B cell (primary cell): Measurements from ENCODE around the gene PIPOX. TPM values are rescaled to one million over a fixed set of nuclear protein-coding genes. Genes with fewer than 3 reads are reported as not detected.

Experiments used
- ATAC-seq: fragments of 200-7000 bp; cut with Tn5 transposase; one replicate; pipeline ENCODE4 v1.10.0; 2021; ENCODE audit warnings: low read depth, mild to moderate bottlenecking, moderate number of reproducible peaks, moderate library complexity
- CTCF ChIA-PET: fragments of 350-600 bp; sonication (Branson Sonifier 250); formaldehyde crosslinking; loops from one replicate; lab custom pipeline; 2021; ENCODE audit warnings: antibody characterized with exemption, inconsistent platforms; lab: Charles Lee
- POLR2A ChIA-PET: fragments of 350-600 bp; sonication (Branson Sonifier 250); formaldehyde crosslinking; loops from one replicate; lab custom pipeline; 2021; ENCODE audit warnings: antibody characterized with exemption; lab: Charles Lee
- DNase-seq: peaks from one replicate; pipeline ENCODE4 v3.0.0; 2013
- H2AFZ ChIP-seq: 2 replicates; pipeline ENCODE4 v1.6.1; 2012; ENCODE audit warnings: mild to moderate bottlenecking, low read depth, low read length; ENCODE audit not compliant: insufficient read depth, poor library complexity, severe bottlenecking
- H3K27ac ChIP-seq, 2 donors: 1 replicate in 1 of 2; 2 replicates in 1 of 2; pipeline ENCODE4 v1.5.1; 2012 to 2013; ENCODE audit warnings: low read length in 2 of 2, mild to moderate bottlenecking in 2 of 2, moderate library complexity in 1 of 2
- H3K27me3 ChIP-seq, 4 experiments: fragments of 200-600 bp in 1 of 4; sonication (generic) in 1 of 4; replicated peaks in 1 of 4; 1 replicate in 2 of 4; 2 replicates in 2 of 4; pipeline versions ENCODE4 v1.6.1 to v1.7.0; 2013 to 2016; ENCODE audit warnings: low read length in 3 of 4, mild to moderate bottlenecking in 2 of 4, mixed read lengths in 1 of 4, moderate library complexity in 1 of 4; ENCODE audit not compliant: insufficient read depth in 4 of 4, control insufficient read depth in 3 of 4; ENCODE audit errors: control extremely low read depth in 1 of 4
- H3K36me3 ChIP-seq, 2 experiments: replicated peaks in 1 of 2; 1 replicate in 1 of 2; 2 replicates in 1 of 2; pipeline versions ENCODE4 v1.6.1 to v1.7.1; 2013; ENCODE audit warnings: low read length in 1 of 2; ENCODE audit not compliant: insufficient read depth in 2 of 2, control insufficient read depth in 1 of 2; ENCODE audit errors: control extremely low read depth in 1 of 2, extremely low read depth in 1 of 2
- H3K4me1 ChIP-seq, 2 donors: fragments of 200-600 bp in 1 of 2; sonication (generic) in 1 of 2; 1 replicate in 1 of 2; 2 replicates in 1 of 2; pipeline versions ENCODE4 v1.5.1 to v1.6.1; 2013 to 2017; ENCODE audit warnings: low read length in 2 of 2; ENCODE audit not compliant: control insufficient read depth in 2 of 2, insufficient read depth in 2 of 2
- H3K4me2 ChIP-seq: replicated peaks from 2 replicates; pipeline ENCODE3; 2012; ENCODE audit warnings: mild to moderate bottlenecking, low read depth, low read length; ENCODE audit not compliant: poor library complexity, severe bottlenecking
- H3K4me3 ChIP-seq, 5 experiments: fragments of 200-600 bp in 1 of 5; sonication (generic) in 1 of 5; 1 replicate in 3 of 5; 2 replicates in 2 of 5; pipeline versions ENCODE4 v1.5.1 to v1.7.0; 2011 to 2016; ENCODE audit warnings: low read length in 4 of 5, mild to moderate bottlenecking in 4 of 5, low read depth in 2 of 5, control low read depth in 1 of 5, moderate library complexity in 1 of 5; ENCODE audit not compliant: insufficient read depth in 1 of 5; ENCODE audit errors: control extremely low read depth in 1 of 5, extremely low read depth in 1 of 5
- H3K79me2 ChIP-seq: fragments of 200-600 bp; sonication (generic); one replicate; pipeline ENCODE4 v1.6.0; 2016; ENCODE audit warnings: low read length; ENCODE audit not compliant: control insufficient read depth, insufficient read depth
- H3K9ac ChIP-seq: fragments of 200-600 bp; sonication (generic); 2 replicates; pipeline ENCODE4 v1.6.1; 2017; ENCODE audit warnings: mild to moderate bottlenecking, low read length, moderate library complexity
- H3K9me3 ChIP-seq, 3 donors: one replicate each; pipeline versions ENCODE4 v1.6.1 to v1.7.1; 2013; ENCODE audit warnings: low read length in 2 of 3; ENCODE audit not compliant: control insufficient read depth in 2 of 3, insufficient read depth in 1 of 3; ENCODE audit errors: control extremely low read depth in 1 of 3
- H4K20me1 ChIP-seq: 2 replicates; pipeline ENCODE4 v1.6.0; 2012; ENCODE audit warnings: mild to moderate bottlenecking, low read length; ENCODE audit not compliant: insufficient read depth, control insufficient read depth, poor library complexity, severe bottlenecking
- H3K27ac Mint-ChIP-seq: one replicate; pipeline ENCODE4 v1.8.0; 2021; ENCODE audit warnings: mixed read lengths
- H3K27me3 Mint-ChIP-seq: one replicate; pipeline ENCODE4 v1.8.0; 2021; ENCODE audit warnings: mixed read lengths
- H3K4me1 Mint-ChIP-seq: one replicate; pipeline ENCODE4 v1.8.0; 2021; ENCODE audit warnings: mixed read lengths
- H3K4me3 Mint-ChIP-seq: one replicate; pipeline ENCODE4 v1.8.0; 2021; ENCODE audit warnings: mixed read lengths
- H3K9me3 Mint-ChIP-seq: one replicate; pipeline ENCODE4 v1.8.0; 2022; ENCODE audit warnings: mixed read lengths; ENCODE audit not compliant: insufficient read depth
- EZH2 ChIP-seq: IDR thresholded peaks from 2 replicates; pipeline ENCODE4 v1.6.1; 2012; ENCODE audit warnings: borderline replicate concordance, low read depth, mild to moderate bottlenecking, moderate library complexity, low read length; ENCODE audit not compliant: insufficient read depth, poor library complexity, severe bottlenecking
- WGBS: methylation state at CpG from one replicate; pipeline ENCODE4 v1.1.5; 2013; ENCODE audit warnings: missing lambda C conversion rate; ENCODE audit not compliant: insufficient coverage; 5-methylcytosine and 5-hydroxymethylcytosine counted together
- intact Hi-C: fragments of 100-400 bp; cut with micrococcal nuclease; formaldehyde crosslinking; loops from one replicate; pipeline ENCODE4 v1.10.0; 2022
- polyA plus RNA-seq: library from polyadenylated mRNA; depleted of rRNA; stranded (reverse); fragments of >200 nt; gene quantifications from 2 replicates; pipeline ENCODE4 v1.2.3, GENCODE V29; 2012
- total RNA-seq, 2 donors: library from RNA; stranded (reverse); fragments of 120-200 nt in 1 of 2; gene quantifications; 1 replicate in 1 of 2; 2 replicates in 1 of 2; pipeline versions ENCODE4 v1.2.3 to v1.2.4, GENCODE V29; 2013 to 2022
- TF ChIP-seq, protein P1 (sequence below): fragments of 200-600 bp; IDR thresholded peaks from one replicate; pipeline ENCODE4 v1.8.0; 2022; ENCODE audit warnings: antibody characterized with exemption, mild to moderate bottlenecking

Gene PIPOX
- total and polyA plus RNA-seq, 2 donors (not counting 1 experiment from before 2014, with no cell fraction given): 0.95 to 15.0 TPM

GRCh38 chr17:29038085-29038795, 4.7 kb upstream of the PIPOX start:
- Mint-ChIP-seq H3K9me3 (peaks cover 5% of the 10 kb centered on the region), H3K4me3 (no peak overlapping the region), H3K27ac (no peak overlapping the region), H3K4me1 (peaks cover 13% of the 10 kb centered on the region), H3K27me3 (peaks cover 28% of the 10 kb centered on the region)
- ATAC-seq: no peak
- CTCF ChIA-PET: interaction anchor here (0.8 kb wide), 1 partner anchor 73 kb away, joined by 3 read pairs; no protein-coding TSS in a partner anchor
- intact Hi-C loops: loop anchor here (10.0 kb wide), 1 partner anchor 73 kb away; no protein-coding TSS in a partner anchor
- Histone ChIP-seq H3K4me1 (peaks cover 11 to 12% of the 10 kb centered on the region in 2 donors), H3K9ac (no peak overlapping the region), H4K20me1 (no peaks in the 10 kb centered on the region), H3K27ac (no peak overlapping the region), H3K4me2 (no peak overlapping the region), H3K27me3 (peaks cover 0 to 28% (median 9%) of the 10 kb centered on the region in 4 experiments), H3K36me3 (no peaks in the 10 kb centered on the region), H3K4me3 (no peak overlapping the region), H2AFZ (no peak overlapping the region), H3K9me3 (peaks cover 0 to 15% (median 14%) of the 10 kb centered on the region in 3 donors), H3K79me2 (no peaks in the 10 kb centered on the region)
- no peak for DNase-seq
- TF ChIP-seq, protein P1, sequence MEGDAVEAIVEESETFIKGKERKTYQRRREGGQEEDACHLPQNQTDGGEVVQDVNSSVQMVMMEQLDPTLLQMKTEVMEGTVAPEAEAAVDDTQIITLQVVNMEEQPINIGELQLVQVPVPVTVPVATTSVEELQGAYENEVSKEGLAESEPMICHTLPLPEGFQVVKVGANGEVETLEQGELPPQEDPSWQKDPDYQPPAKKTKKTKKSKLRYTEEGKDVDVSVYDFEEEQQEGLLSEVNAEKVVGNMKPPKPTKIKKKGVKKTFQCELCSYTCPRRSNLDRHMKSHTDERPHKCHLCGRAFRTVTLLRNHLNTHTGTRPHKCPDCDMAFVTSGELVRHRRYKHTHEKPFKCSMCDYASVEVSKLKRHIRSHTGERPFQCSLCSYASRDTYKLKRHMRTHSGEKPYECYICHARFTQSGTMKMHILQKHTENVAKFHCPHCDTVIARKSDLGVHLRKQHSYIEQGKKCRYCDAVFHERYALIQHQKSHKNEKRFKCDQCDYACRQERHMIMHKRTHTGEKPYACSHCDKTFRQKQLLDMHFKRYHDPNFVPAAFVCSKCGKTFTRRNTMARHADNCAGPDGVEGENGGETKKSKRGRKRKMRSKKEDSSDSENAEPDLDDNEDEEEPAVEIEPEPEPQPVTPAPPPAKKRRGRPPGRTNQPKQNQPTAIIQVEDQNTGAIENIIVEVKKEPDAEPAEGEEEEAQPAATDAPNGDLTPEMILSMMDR: no peak
- no peak for TF ChIP-seq EZH2
- 62% methylated on average over 11 of the region's 15 CpGs for WGBS
- POLR2A ChIA-PET: no interaction called here
